Omental fat pad (tissue), 4 donors: ENCODE data around the gene MAP2K7. TPM values are rescaled to one million over a fixed set of nuclear protein-coding genes. Genes with fewer than 3 reads are reported as not detected.
A peak's percentile ranks its signal among the peaks of the same experiment; 100 is the strongest.
"Not testable (repeated sequence)": the region's sequence is repeated elsewhere in the genome, so short reads cannot be mapped to it uniquely, and the experiment has no call there.

ENCODE experiments used
- ATAC-seq: fragments of 150-250 bp; one replicate; pipeline ENCODE4 v1.9.1; 2016; ENCODE audit warnings: mild to moderate bottlenecking, moderate library complexity; ENCODE audit not compliant: low FRiP score
- DNase-seq: peaks from one replicate; pipeline ENCODE4 v3.0.0-alpha.2; 2019; ENCODE audit warnings: low spot score
- total RNA-seq, 4 donors: library from RNA; depleted of rRNA; stranded (reverse); fragments of >200 nt; gene quantifications; one replicate each; pipeline ENCODE4 v1.1.0, GENCODE V29; 2016
- TF ChIP-seq, protein P1 (sequence below), 3 donors: fragments of 450-650 bp; IDR thresholded peaks; one replicate each; pipeline ENCODE4 v1.5.1; 2016 to 2017; ENCODE audit warnings: antibody characterized with exemption in 3 of 3, mild to moderate bottlenecking in 3 of 3, moderate library complexity in 2 of 3

The MAP2K7 gene
- total RNA-seq, 4 donors from 2014 or later: 12.9 to 13.7 (median 13.6) TPM

DNA sequence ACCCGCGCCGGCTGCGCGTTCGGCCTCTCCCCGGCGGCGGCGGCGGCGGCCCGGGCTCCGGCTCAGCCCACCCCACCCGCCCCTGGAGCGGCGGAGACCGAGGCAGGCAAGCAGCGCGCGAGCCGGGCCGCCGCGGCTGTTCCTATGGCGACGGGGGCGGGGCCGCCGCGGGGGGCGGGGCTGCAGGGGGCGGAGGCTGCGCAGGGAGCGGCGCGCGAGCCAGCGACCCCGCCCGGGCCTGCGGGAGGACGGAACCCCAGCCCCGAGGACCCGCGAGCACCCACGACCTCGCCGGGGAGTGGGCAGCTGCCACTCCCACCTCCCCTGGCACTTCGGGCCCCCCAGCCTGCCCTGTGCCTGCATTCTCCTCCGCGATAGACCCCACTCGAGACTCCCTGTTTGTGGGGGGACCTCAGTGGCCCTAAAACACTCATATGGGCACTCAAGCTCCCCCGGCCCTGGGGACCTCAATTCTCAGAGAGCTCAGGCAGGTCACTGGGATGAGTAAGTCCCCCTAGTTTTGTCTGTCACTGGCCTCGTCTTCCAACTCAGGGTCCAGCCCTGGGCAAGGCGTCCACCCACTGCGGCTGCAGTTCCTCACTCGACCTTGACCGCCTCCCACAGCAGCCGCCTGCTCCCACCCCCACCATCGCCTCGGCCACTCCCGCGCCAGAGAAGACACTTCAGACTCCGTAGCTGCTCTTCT is 22.5 kb downstream of the MAP2K7 start, which contains the start of gene CTXN1:
CTXN1 (minus strand) TSS at position 115 of the 706 bp plus-strand sequence. CDS start 597 bp downstream, outside the sequence.
- TF ChIP-seq, protein P1, sequence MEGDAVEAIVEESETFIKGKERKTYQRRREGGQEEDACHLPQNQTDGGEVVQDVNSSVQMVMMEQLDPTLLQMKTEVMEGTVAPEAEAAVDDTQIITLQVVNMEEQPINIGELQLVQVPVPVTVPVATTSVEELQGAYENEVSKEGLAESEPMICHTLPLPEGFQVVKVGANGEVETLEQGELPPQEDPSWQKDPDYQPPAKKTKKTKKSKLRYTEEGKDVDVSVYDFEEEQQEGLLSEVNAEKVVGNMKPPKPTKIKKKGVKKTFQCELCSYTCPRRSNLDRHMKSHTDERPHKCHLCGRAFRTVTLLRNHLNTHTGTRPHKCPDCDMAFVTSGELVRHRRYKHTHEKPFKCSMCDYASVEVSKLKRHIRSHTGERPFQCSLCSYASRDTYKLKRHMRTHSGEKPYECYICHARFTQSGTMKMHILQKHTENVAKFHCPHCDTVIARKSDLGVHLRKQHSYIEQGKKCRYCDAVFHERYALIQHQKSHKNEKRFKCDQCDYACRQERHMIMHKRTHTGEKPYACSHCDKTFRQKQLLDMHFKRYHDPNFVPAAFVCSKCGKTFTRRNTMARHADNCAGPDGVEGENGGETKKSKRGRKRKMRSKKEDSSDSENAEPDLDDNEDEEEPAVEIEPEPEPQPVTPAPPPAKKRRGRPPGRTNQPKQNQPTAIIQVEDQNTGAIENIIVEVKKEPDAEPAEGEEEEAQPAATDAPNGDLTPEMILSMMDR (IDR thresholded peaks at IDR 0.05): no peak
- DNase-seq (peak; percentile 61), ATAC-seq (peak; percentile 21)

DNA sequence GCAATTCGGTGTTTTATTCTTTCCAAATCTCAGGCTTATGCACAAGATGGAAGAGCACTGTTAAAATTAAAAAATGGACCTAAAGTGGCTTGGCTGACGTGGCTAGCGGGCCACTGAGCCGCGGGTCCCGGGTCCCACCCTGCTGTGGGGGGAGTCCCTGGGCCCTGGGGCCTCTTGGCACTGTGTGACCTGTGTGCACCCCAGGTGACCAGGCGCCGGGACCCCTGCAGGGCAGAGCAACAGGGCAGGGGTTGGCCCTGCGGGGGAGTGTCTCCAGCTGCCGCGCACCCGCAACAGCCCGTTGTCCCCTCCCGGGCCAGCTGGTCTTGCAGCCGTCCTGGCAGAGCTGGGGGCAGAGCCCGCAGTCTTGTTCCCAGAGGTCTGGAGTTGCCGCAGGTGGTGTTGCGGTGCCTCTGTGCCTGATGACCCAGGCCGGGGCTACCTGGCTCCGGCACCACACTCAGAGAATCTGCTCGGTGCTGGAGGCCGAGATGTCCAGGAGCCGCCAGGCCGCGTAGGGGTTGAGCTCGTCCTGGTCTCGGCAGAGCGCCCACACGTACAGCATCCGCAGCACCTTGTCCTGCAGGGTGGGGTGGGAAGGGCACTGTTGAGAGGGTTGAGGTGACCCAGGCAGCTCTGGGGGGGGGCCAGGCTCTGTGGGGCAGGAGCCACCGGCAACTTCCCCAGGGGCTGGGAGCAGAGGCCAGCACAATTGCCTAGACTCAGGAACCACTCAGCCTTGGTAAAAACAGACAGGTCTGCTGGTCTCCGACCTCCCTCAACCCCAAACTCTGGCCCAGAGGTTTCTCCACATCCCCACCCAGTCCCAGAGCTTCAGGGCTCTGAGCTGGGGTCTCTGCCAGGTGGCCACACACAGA is 23.3 kb downstream of the MAP2K7 start:
- ATAC-seq (no peak), DNase-seq (no peak)
- TF ChIP-seq, protein P1 (IDR thresholded peaks at IDR 0.05): no peak

DNA sequence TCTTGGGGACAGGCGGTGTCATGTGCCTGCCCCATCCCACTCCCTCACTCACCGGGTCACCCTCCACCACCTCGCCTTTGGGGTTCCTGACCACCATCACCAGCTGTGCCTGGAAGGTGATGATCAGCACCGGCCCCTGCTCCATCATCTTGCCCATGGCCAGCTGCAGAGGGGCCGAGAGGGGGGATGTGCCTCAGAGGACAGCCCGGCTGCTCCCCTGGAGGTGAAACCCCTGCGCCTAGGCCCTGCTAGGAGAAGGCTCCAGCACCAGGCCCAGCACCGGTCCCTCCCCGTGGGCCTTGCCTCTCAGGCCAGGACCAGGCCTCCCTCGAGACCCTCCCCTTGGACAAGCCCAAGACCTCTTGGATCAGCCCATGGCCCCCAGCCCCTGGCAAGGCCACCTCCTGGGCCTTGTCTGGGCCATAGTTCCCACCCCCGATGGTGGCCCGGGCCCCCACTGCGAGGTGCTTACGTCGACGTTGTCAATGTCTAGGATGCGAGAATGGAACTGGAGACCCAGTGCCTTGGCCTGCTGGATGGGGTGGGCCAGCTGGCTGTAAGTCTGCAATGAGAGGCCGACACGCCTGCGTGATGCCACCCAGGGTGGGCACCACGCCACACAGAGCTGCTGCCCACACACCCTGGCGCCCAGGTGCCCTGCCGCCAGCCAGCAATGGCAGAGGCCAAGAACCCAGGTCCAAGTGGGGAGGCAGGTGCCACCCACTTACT is 24.1 kb downstream of the MAP2K7 start:
- ATAC-seq (no peak), DNase-seq (no peak)
- TF ChIP-seq, protein P1 (IDR thresholded peaks at IDR 0.05): no peak

DNA sequence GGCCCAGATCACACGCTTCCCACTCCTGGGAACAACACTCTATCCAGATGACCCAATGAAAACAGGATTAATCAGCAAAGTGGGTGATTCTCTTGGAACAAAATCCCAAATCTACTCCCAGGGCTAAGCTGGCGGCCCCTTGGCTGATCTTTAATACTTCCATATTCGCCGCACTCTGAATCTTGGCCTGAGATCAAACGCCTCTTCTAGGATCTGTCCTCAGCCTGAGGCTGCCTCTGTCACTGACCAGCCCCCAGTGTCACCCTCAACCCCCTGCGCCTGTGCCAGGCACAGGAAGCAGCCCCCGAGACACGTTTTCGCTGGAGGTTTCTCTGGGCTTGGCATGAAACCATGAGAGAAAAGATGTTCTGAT is 24.6 kb downstream of the MAP2K7 start:
- no peak for DNase-seq
- TF ChIP-seq, protein P1 (IDR thresholded peaks at IDR 0.05): no peak
- ATAC-seq: no peak

DNA sequence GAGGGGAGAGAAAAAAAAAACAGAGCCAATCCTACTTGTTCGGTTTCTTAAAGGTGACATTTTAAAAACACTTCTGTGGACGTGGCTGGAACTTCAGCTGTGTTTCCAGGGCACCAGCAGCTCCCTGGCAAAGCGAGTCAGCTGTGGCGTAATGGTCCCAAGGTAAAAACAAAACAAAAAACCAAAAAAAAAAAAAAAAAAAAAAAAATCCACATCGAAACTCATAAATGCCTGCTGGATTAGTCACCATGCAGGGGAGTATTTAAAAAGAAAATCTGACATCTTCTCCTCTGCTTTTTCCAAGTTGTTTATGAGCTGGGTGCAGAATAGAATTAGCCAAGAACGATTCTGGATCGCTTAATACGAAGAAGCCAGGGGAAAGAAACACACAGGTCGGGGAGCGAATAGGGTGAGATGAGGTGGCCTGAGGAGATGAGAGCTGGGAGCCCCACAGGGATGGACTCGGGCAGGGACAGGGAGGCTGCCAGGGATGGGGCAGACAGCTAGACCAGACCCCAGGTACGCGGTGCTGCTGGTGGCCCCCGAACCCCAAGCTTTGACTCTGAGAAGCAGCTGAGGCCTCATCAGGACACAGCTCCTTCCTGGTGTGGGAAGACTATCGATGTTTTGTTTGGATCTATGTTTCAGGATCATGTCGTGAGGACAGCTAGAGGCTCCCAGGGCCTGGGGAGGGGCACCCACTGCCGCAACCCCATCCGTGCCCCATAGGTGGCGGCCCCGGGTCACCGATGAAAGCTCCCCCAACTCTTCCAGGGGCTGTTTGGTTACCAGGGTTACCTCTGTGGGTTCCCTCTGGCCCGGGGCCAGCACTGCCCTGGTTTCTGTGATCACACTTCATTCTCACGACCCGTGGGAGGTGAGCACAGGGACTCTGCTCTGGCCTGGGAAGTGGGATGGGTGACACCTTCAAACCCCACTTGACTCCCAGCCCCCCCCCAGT is 25.3 kb downstream of the MAP2K7 start:
- DNase-seq (peak; percentile 36), ATAC-seq (peak; percentile 16)
- TF ChIP-seq, protein P1 (IDR thresholded peaks at IDR 0.05): no peak

DNA sequence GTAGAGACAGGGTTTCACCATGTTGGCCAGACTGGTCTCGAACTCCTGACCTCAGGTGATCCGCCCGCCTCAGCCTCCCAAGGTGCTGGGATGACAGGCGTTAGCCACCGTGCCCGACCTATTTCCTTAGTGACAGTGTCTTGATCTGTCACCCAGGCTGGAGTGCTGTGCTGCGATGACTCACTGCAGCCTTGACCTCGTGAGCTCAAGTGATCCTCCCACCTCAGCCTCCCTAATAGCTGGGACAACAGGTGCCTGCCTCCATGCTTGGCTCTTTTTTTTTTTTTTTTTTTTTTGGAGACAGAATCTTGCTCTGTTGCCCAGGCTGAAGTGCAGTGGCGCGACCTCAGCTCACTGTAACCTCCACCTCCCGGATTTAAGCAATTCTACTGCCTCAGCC is 26.4 kb downstream of the MAP2K7 start:
- DNase-seq, ATAC-seq: not testable (repeated sequence)
